ENCODE data around the gene TTC21B. TPM values are rescaled to one million over a fixed set of nuclear protein-coding genes. Genes with fewer than 3 reads are reported as not detected.

Gene TTC21B
- total RNA-seq, 2 donors from 2014 or later, result 23.7 to 34.1 TPM

DNA sequence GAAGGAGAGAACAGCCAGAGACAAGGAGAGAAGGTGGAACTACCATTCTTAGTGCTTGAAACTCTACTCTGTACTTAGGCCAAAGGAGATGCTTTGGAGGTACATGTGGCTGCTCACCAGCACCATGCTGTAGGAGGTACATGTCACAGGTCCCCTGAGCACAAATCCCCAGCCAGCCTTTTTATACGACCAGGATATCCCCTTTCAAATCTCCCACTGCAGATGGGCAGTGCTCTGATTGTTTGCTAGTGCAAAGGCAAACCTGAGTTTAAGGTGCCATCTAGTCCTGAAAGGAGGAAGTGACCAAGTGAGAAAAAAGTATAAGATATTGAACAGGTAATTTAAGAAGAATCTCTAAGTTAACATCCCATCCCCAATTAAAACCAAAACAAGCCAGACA lies 17.1 kb upstream of the TTC21B start:
- TF ChIP-seq, protein P1, sequence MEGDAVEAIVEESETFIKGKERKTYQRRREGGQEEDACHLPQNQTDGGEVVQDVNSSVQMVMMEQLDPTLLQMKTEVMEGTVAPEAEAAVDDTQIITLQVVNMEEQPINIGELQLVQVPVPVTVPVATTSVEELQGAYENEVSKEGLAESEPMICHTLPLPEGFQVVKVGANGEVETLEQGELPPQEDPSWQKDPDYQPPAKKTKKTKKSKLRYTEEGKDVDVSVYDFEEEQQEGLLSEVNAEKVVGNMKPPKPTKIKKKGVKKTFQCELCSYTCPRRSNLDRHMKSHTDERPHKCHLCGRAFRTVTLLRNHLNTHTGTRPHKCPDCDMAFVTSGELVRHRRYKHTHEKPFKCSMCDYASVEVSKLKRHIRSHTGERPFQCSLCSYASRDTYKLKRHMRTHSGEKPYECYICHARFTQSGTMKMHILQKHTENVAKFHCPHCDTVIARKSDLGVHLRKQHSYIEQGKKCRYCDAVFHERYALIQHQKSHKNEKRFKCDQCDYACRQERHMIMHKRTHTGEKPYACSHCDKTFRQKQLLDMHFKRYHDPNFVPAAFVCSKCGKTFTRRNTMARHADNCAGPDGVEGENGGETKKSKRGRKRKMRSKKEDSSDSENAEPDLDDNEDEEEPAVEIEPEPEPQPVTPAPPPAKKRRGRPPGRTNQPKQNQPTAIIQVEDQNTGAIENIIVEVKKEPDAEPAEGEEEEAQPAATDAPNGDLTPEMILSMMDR (IDR thresholded peaks at IDR 0.05), result no peak
- Histone ChIP-seq H3K36me3 (no peaks in the 10 kb centered on the region), H3K4me3 (no peak overlapping the region), H3K4me1 (ENCODE audit: control insufficient read depth in 1 of 2, low read depth in 2 of 2) (no peaks in the 10 kb centered on the region), H3K27ac (no peak overlapping the region), H3K27me3 (replicated peaks; ENCODE audit: insufficient read depth) (no peaks in the 10 kb centered on the region), H3K9me3 (no peaks in the 10 kb centered on the region)
- DNase-seq (ENCODE audit: low spot score) (no peak), ATAC-seq (ENCODE audit: insufficient number of reproducible peaks, low FRiP score, low read depth) (no peak)

DNA sequence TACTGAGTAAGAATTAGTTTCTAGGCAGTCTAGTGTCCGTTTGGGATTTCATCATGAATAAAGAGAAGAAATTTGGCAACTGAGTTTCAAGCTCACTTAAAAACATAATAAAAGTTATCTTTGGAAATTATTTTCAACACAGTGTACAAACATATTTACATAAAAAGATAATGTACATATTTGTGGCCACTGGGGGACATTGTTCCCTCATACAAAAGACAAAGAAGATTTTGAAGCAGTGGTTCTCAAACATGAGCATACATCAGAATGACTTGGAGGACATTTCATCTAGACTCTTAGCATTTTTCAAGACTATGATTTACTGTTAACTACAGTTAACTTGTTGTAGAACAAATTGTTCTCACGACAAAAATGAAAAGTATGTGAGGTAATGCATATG lies 15.7 kb upstream of the TTC21B start:
- Histone ChIP-seq H3K4me3 (no peak overlapping the region), H3K4me1 (ENCODE audit: control insufficient read depth in 1 of 2, low read depth in 2 of 2) (no peaks in the 10 kb centered on the region), H3K36me3 (no peaks in the 10 kb centered on the region), H3K9me3 (no peaks in the 10 kb centered on the region), H3K27me3 (replicated peaks; ENCODE audit: insufficient read depth) (no peaks in the 10 kb centered on the region), H3K27ac (no peak overlapping the region)
- TF ChIP-seq, protein P1 (IDR thresholded peaks at IDR 0.05), result no peak
- DNase-seq (ENCODE audit: low spot score), result no peak
- ATAC-seq (ENCODE audit: insufficient number of reproducible peaks, low FRiP score, low read depth), result no peak

DNA sequence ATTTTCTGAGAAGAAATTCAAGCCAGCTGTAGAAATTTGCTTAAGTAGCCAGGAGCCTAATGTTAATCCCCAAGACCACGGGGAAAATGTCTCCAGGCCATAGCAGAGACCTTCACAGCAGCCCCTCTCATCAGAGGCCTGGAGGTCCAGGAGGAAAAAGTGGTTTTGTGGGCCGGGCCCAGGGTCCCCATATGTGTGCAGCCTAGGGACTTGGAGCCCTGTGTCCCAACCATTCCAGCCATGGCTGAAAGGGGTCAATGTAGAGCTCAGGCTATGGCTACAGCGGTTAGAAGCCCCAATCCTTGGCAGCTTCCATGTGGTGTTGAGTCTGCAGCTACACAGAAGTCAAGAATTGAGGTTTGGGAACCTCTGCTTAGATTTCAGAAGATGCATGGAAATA lies 14.2 kb upstream of the TTC21B start:
- ATAC-seq (ENCODE audit: insufficient number of reproducible peaks, low FRiP score, low read depth) (no peak), DNase-seq (ENCODE audit: low spot score) (no peak)
- Histone ChIP-seq H3K27ac (no peak overlapping the region), H3K4me1 (ENCODE audit: control insufficient read depth in 1 of 2, low read depth in 2 of 2) (no peaks in the 10 kb centered on the region), H3K36me3 (no peaks in the 10 kb centered on the region), H3K4me3 (no peak overlapping the region), H3K9me3 (no peaks in the 10 kb centered on the region), H3K27me3 (replicated peaks; ENCODE audit: insufficient read depth) (no peaks in the 10 kb centered on the region)
- TF ChIP-seq, protein P1 (IDR thresholded peaks at IDR 0.05), result no peak

DNA sequence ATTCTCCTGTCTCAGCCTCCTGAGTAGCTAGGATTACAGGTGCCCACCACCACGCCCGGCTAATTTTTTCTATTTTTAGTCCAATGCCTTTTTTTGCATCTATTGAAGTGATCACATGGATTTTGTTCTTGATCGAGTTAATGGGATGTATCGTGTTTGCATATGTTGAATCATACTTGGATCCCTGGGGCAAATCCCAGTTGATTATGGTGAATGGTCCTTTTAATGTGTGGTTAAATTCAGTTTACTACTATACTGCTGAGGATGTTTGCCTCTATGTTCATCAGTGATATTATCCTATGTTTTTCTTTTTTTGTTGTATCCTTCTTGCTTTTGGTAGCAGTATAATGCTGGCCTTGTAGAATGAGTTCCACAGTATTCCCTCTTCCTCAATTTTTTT lies 8.2 kb upstream of the TTC21B start:
- TF ChIP-seq, protein P1 (IDR thresholded peaks at IDR 0.05), result no peak
- ATAC-seq (ENCODE audit: insufficient number of reproducible peaks, low FRiP score, low read depth) (no peak), DNase-seq (ENCODE audit: low spot score) (no peak)
- Histone ChIP-seq H3K36me3 (no peaks in the 10 kb centered on the region), H3K27me3 (replicated peaks; ENCODE audit: insufficient read depth) (no peaks in the 10 kb centered on the region), H3K27ac (no peak overlapping the region), H3K4me1 (ENCODE audit: control insufficient read depth in 1 of 2, low read depth in 2 of 2) (no peaks in the 10 kb centered on the region), H3K9me3 (no peaks in the 10 kb centered on the region), H3K4me3 (no peak overlapping the region)

DNA sequence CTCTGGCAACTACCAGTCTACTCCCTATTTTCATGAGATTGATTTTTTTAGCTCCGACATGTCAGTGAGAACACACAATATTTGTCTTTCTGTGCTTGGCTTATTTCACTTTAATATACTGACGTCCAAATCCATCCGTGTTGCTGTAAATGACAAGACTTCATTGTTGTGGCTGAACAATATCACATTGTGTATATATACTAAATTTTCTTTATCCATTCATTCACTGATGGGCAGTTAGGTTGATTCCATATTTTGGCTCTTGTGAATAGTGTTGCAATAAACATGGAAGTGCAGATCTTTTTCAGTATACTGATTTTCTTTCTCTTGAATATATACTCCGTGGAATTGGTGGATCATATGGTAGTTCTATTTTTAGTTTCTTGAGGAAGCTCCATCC lies 5.8 kb upstream of the TTC21B start:
- Histone ChIP-seq H3K9me3 (no peaks in the 10 kb centered on the region), H3K27ac (no peak overlapping the region), H3K36me3 (no peaks in the 10 kb centered on the region), H3K27me3 (replicated peaks; ENCODE audit: insufficient read depth) (no peaks in the 10 kb centered on the region), H3K4me3 (no peak overlapping the region), H3K4me1 (ENCODE audit: control insufficient read depth in 1 of 2, low read depth in 2 of 2) (peaks cover 2 to 9% of the 10 kb centered on the region in 2 donors)
- TF ChIP-seq, protein P1 (IDR thresholded peaks at IDR 0.05), result no peak
- no peak for DNase-seq (ENCODE audit: low spot score)
- ATAC-seq (ENCODE audit: insufficient number of reproducible peaks, low FRiP score, low read depth), result no peak

All from thoracic aorta (tissue), 2 donors.